Breast epithelium (tissue), 4 donors: Measurements from ENCODE around the gene PYROXD2. TPM values are rescaled to one million over a fixed set of nuclear protein-coding genes. Genes with fewer than 3 reads are reported as not detected.

ENCODE experiments used
- DNase-seq, 2 donors: peaks; one replicate each; pipeline ENCODE4 v3.0.0-alpha.2; 2019; ENCODE audit warnings: low spot score in 2 of 2
- H3K27ac ChIP-seq, 2 donors: fragments of 200-600 bp; sonication (generic) in 1 of 2; one replicate each; pipeline ENCODE4 v1.5.1; 2016 to 2019; ENCODE audit warnings: mild to moderate bottlenecking in 1 of 2
- H3K27me3 ChIP-seq, 2 donors: fragments of 200-600 bp; sonication (generic) in 1 of 2; one replicate each; pipeline versions ENCODE4 v1.5.1 to v1.6.0; 2017 to 2019; ENCODE audit warnings: control low read depth in 1 of 2, mild to moderate bottlenecking in 1 of 2
- H3K36me3 ChIP-seq: fragments of 200-600 bp; one replicate; pipeline ENCODE4 v1.5.1; 2019
- H3K4me1 ChIP-seq, 2 donors: fragments of 200-600 bp; sonication (generic); one replicate each; pipeline ENCODE4 v1.5.1; 2016 to 2019; ENCODE audit warnings: control low read depth in 1 of 2
- H3K4me3 ChIP-seq, 3 donors: fragments of 200-600 bp; sonication (generic); 1 replicate in 2 of 3; 2 replicates in 1 of 3; pipeline ENCODE4 v1.5.1; 2016 to 2019; ENCODE audit warnings: mild to moderate bottlenecking in 3 of 3, moderate library complexity in 2 of 3
- H3K9me3 ChIP-seq, 2 donors: fragments of 200-600 bp; sonication (generic) in 1 of 2; one replicate each; pipeline ENCODE4 v1.5.1; 2016 to 2019; ENCODE audit warnings: control low read depth in 1 of 2
- POLR2A ChIP-seq: fragments of 450-650 bp; IDR thresholded peaks from one replicate; pipeline ENCODE4 v1.6.1; 2016; ENCODE audit warnings: antibody characterized with exemption, mild to moderate bottlenecking, moderate library complexity
- POLR2AphosphoS5 ChIP-seq, 3 donors: sonication (generic); formaldehyde crosslinking; IDR thresholded peaks; one replicate each; pipeline ENCODE4 v1.6.1; 2017; ENCODE audit warnings: antibody characterized with exemption in 3 of 3
- intact Hi-C: fragments of 100-400 bp; cut with DNase I; formaldehyde crosslinking; loops from one replicate; pipeline ENCODE4 v1.15.1; 2023; ENCODE audit warnings: low total_unique reads
- total RNA-seq, 3 donors: library from RNA; depleted of rRNA; stranded (reverse); fragments of >200 nt; gene quantifications; one replicate each; pipeline ENCODE4 v1.1.0, GENCODE V29; 2016
- TF ChIP-seq, protein P1 (sequence below), 3 donors: fragments of 450-650 bp; IDR thresholded peaks; one replicate each; pipeline ENCODE4 v1.5.1; 2016 to 2017; ENCODE audit warnings: antibody characterized with exemption in 3 of 3, mild to moderate bottlenecking in 3 of 3, moderate library complexity in 3 of 3

Gene PYROXD2
- total RNA-seq, 3 donors from 2014 or later, result 13.2 to 20.0 (median 17.4) TPM

GRCh38 chr10:98397089-98397600 is 17.8 kb downstream of the PYROXD2 start:
- no peak overlapping the region for H3K4me3 ChIP-seq
- no peaks in the 10 kb centered on the region for H3K4me1 ChIP-seq
- no peak for DNase-seq
- no peak overlapping the region for H3K27ac ChIP-seq
- intact Hi-C loops, result no loop called here
- no peak for TF ChIP-seq POLR2A
- TF ChIP-seq POLR2AphosphoS5 (IDR thresholded peaks at IDR 0.05), result no peak
- TF ChIP-seq, protein P1, sequence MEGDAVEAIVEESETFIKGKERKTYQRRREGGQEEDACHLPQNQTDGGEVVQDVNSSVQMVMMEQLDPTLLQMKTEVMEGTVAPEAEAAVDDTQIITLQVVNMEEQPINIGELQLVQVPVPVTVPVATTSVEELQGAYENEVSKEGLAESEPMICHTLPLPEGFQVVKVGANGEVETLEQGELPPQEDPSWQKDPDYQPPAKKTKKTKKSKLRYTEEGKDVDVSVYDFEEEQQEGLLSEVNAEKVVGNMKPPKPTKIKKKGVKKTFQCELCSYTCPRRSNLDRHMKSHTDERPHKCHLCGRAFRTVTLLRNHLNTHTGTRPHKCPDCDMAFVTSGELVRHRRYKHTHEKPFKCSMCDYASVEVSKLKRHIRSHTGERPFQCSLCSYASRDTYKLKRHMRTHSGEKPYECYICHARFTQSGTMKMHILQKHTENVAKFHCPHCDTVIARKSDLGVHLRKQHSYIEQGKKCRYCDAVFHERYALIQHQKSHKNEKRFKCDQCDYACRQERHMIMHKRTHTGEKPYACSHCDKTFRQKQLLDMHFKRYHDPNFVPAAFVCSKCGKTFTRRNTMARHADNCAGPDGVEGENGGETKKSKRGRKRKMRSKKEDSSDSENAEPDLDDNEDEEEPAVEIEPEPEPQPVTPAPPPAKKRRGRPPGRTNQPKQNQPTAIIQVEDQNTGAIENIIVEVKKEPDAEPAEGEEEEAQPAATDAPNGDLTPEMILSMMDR (IDR thresholded peaks at IDR 0.05), result no peak
- no peaks in the 10 kb centered on the region for H3K9me3 ChIP-seq
- H3K27me3 ChIP-seq, result no peaks in the 10 kb centered on the region
- H3K36me3 ChIP-seq, result no peaks in the 10 kb centered on the region

- no peaks in the 10 kb centered on the region for H3K4me1 ChIP-seq
- no peaks in the 10 kb centered on the region for H3K27me3 ChIP-seq
- H3K9me3 ChIP-seq, result no peaks in the 10 kb centered on the region
- no peak overlapping the region for H3K4me3 ChIP-seq
- intact Hi-C loops, result no loop called here
- H3K36me3 ChIP-seq, result no peaks in the 10 kb centered on the region
- TF ChIP-seq POLR2A, result no peak
- TF ChIP-seq, protein P1 (IDR thresholded peaks at IDR 0.05), result no peak
- TF ChIP-seq POLR2AphosphoS5 (IDR thresholded peaks at IDR 0.05), result no peak
- DNase-seq, result no peak
- H3K27ac ChIP-seq, result no peak overlapping the region
Observed at GRCh38 chr10:98396096-98397063, 18.6 kb downstream of the PYROXD2 start.

DNA sequence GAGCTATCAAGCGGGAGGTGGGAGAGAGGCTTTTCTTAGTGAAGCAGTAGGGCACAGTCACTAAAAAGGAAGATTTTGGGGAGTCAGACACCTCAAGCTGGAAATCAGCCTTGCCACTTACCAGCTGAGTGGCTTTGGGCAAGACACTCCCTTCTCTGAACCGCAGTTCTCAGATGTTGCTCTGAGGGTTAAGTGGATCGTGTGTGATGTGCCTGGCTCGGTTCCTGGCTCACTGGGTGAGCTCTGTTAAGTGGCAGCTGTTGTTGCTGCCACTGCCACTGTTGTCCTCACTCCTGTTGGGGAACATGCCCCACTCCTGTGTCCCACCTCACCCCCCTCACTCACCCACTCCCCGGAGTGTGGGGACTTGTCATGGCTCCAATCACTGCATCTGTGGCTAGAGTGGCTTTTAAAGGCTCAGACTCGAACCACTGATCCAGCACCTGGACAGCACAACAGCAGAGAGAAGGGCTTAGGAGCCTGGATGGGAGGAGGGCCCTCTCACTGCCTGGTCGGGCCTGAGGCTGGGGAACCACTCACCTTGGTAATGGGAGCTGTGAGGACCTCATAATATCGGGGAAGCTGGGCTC is 20.0 kb downstream of the PYROXD2 start:
- Histone ChIP-seq H3K27me3 (no peaks in the 10 kb centered on the region), H3K9me3 (no peaks in the 10 kb centered on the region), H3K4me1 (no peaks in the 10 kb centered on the region), H3K27ac (peak overlapping the region; percentile 52 to 76), H3K4me3 (no peak overlapping the region), H3K36me3 (no peaks in the 10 kb centered on the region)
- TF ChIP-seq, protein P1 (IDR thresholded peaks at IDR 0.05), result no peak
- no peak for TF ChIP-seq POLR2A
- no peak for TF ChIP-seq POLR2AphosphoS5 (IDR thresholded peaks at IDR 0.05)
- intact Hi-C loops, result no loop called here
- no peak for DNase-seq

- DNase-seq, result peak in 1 of 2 donors; percentile 70
- intact Hi-C loops, result no loop called here
- Histone ChIP-seq H3K27me3 (no peaks in the 10 kb centered on the region), H3K36me3 (no peaks in the 10 kb centered on the region), H3K4me3 (no peak overlapping the region), H3K27ac (peak overlapping the region in 1 of 2 donors; percentile 65), H3K9me3 (no peaks in the 10 kb centered on the region), H3K4me1 (no peaks in the 10 kb centered on the region)
- no peak for TF ChIP-seq POLR2A
- TF ChIP-seq, protein P1 (IDR thresholded peaks at IDR 0.05), result no peak
- no peak for TF ChIP-seq POLR2AphosphoS5 (IDR thresholded peaks at IDR 0.05)
Observed at GRCh38 chr10:98391578-98391991, 23.4 kb downstream of the PYROXD2 start.

DNA sequence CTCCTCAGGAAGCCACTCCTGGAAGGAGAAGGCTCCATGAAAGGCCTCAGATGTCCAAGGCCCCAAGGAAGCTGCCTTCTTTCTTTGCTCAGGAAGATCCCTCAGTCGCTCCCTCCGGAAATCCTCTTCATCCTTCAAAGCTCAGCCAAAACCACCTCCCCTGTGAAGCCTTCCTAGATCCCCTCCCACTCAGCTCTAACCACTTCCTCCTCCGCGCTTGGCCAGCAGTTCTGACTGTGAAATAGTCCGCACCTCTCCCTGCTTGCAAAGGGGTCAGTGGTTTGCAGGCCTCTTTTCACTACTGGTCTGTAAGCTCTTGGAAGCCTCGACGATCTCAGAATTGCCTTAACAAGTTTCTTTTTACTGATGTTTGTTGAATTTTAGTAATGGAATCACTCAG is 23.9 kb downstream of the PYROXD2 start:
- no peaks in the 10 kb centered on the region for H3K36me3 ChIP-seq
- intact Hi-C loops, result no loop called here
- H3K4me1 ChIP-seq, result no peaks in the 10 kb centered on the region
- no peak overlapping the region for H3K4me3 ChIP-seq
- H3K9me3 ChIP-seq, result no peaks in the 10 kb centered on the region
- no peaks in the 10 kb centered on the region for H3K27me3 ChIP-seq
- DNase-seq, result no peak
- peak overlapping the region in 1 of 2 donors; percentile 65 for H3K27ac ChIP-seq
- TF ChIP-seq POLR2A (no peak), POLR2AphosphoS5 (IDR thresholded peaks at IDR 0.05) (no peak)
- TF ChIP-seq, protein P1 (IDR thresholded peaks at IDR 0.05), result no peak
